AG09319 (cell line): ENCODE results near the gene MRC1.

Experiments
- DNase-seq: peaks from one replicate; pipeline ENCODE4 v3.0.0-alpha.2; 2010; ENCODE audit warnings: low read depth; ENCODE audit errors: extremely low read depth
- CTCF ChIP-seq: IDR thresholded peaks from 2 replicates; pipeline ENCODE4 v1.5.1; 2011; ENCODE audit warnings: low read depth, mild to moderate bottlenecking, inconsistent platforms, low read length, moderate library complexity

Gene MRC1

GRCh38 chr10:17831341-17831740, 22.2 kb downstream of the MRC1 start:
- no peak for DNase-seq
- no peak for TF ChIP-seq CTCF

- no peak for TF ChIP-seq CTCF
- DNase-seq = no peak
Observed at GRCh38 chr10:17831896-17832295, 22.7 kb downstream of the MRC1 start.

GRCh38 chr10:17833656-17834055, 24.5 kb downstream of the MRC1 start:
- no peak for DNase-seq
- no peak for TF ChIP-seq CTCF

GRCh38 chr10:17835688-17836087, 26.5 kb downstream of the MRC1 start:
- DNase-seq = no peak
- no peak for TF ChIP-seq CTCF

GRCh38 chr10:17836942-17837341, 27.8 kb downstream of the MRC1 start:
- TF ChIP-seq CTCF = no peak
- DNase-seq = no peak

- DNase-seq = no peak
- TF ChIP-seq CTCF = no peak
Observed at GRCh38 chr10:17838080-17838648, 29.0 kb downstream of the MRC1 start.

- no peak for TF ChIP-seq CTCF
- DNase-seq = no peak
Observed at GRCh38 chr10:17841050-17841449, 31.9 kb downstream of the MRC1 start.
